Right lobe of liver (tissue), 6 donors: Measurements from ENCODE around the gene S1PR5. TPM values are rescaled to one million over a fixed set of nuclear protein-coding genes. Genes with fewer than 3 reads are reported as not detected.
"Not testable (repeated sequence)": the region's sequence is repeated elsewhere in the genome, so short reads cannot be mapped to it uniquely, and the experiment has no call there.

Experiments
- ATAC-seq, 4 donors: fragments of 200-7000 bp; cut with Tn5 transposase; one replicate each; pipeline ENCODE4 v1.9.1; 2020; ENCODE audit warnings: mild to moderate bottlenecking in 4 of 4, moderate library complexity in 4 of 4
- DNase-seq, 3 donors: peaks; one replicate each; pipeline ENCODE4 v3.0.0-alpha.2; 2020
- H3K27ac ChIP-seq, 3 donors: fragments of 200-600 bp; one replicate each; pipeline ENCODE4 v1.8.0; 2022
- H3K27me3 ChIP-seq, 2 donors: fragments of 200-600 bp; one replicate each; pipeline ENCODE4 v1.8.0; 2022
- H3K36me3 ChIP-seq, 4 donors: fragments of 200-600 bp; sonication (generic) in 1 of 4; one replicate each; pipeline versions ENCODE4 v1.5.1 to v1.8.0; 2017 to 2022; ENCODE audit warnings: control low read depth in 1 of 4
- H3K4me1 ChIP-seq, 4 donors: fragments of 200-600 bp; sonication (generic) in 1 of 4; one replicate each; pipeline versions ENCODE4 v1.5.1 to v1.8.0; 2017 to 2022; ENCODE audit warnings: control low read depth in 1 of 4
- H3K4me3 ChIP-seq, 3 donors: fragments of 200-600 bp; one replicate each; pipeline ENCODE4 v1.8.0; 2022
- H3K9me3 ChIP-seq, 4 donors: fragments of 200-600 bp; sonication (generic) in 1 of 4; one replicate each; pipeline versions ENCODE4 v1.5.1 to v1.8.0; 2017 to 2022; ENCODE audit warnings: control low read depth in 1 of 4
- POLR2A ChIP-seq: fragments of 450-650 bp; IDR thresholded peaks from one replicate; pipeline ENCODE4 v1.6.1; 2017; ENCODE audit warnings: antibody characterized with exemption, mild to moderate bottlenecking
- WGBS: methylation state at CpG from one replicate; pipeline ENCODE4 v1.1.6; 2018; ENCODE audit warnings: low coverage, low lambda C conversion rate; ENCODE audit not compliant: insufficient coverage; ENCODE audit errors: missing lambda C conversion rate; 5-methylcytosine and 5-hydroxymethylcytosine counted together
- intact Hi-C, 2 donors: fragments of 100-400 bp; cut with DNase I; formaldehyde crosslinking; loops; one replicate each; pipeline versions ENCODE4 v1.11.2 to v1.14.1; 2022
- total RNA-seq, 6 experiments: library from RNA; depleted of rRNA in 2 of 6; stranded (reverse); fragments of >200 nt in 2 of 6; fragmentation: NEBNext Ultra II Directional in 3 of 6; extraction: Animal tissue kit (Norgen Biotek cat#: 25700) in 3 of 6; gene quantifications; one replicate each; pipeline versions ENCODE4 v1.1.0 to v1.2.4, GENCODE V29; 2016 to 2023
- TF ChIP-seq, protein P1 (sequence below), 4 donors: fragments of 200-600 bp in 3 of 4; fragments of 450-650 bp in 1 of 4; IDR thresholded peaks; one replicate each; pipeline versions ENCODE4 v1.5.1 to v1.8.0; 2016 to 2022; ENCODE audit warnings: antibody characterized with exemption in 4 of 4, mild to moderate bottlenecking in 2 of 4
- donor health status: DM: no; HTN: yes; CAD: no.
- donor health status: DM: no; HTN: no; CAD: no.
- donor health status: DM: no; HTN: no; CAD: no.
- donor health status: DM: no; HTN: yes; CAD: no.
- donor health status: DM: no; HTN: yes; CAD: no.

Gene S1PR5
- total RNA-seq, 6 experiments from 2014 or later, result 0.20 to 0.43 (median 0.35) TPM; not detected in 1

DNA sequence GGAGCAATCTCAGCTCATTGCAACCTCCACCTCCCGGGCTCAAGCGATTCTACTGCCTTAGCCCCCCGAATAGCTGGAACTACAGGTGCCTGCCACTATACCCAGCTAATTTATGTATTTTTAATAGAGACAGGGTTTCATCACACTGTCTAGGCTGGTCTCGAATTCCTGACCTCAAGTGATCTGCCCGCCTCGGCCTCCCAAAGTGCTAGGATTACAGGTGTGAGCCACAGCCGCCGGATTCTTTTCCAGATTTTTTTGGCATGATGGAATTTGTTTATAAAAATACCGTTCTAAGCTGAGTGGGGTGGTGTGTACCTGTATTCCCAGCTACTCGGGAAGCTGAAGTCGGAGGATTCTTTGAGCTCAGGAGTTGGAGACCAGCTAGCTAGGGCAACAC is 20.4 kb upstream of the S1PR5 start:
- H3K27me3 ChIP-seq, result no peaks in the 10 kb centered on the region
- H3K27ac ChIP-seq, result no peak overlapping the region
- H3K36me3 ChIP-seq, result no peaks in the 10 kb centered on the region
- H3K4me3 ChIP-seq, result no peak overlapping the region
- intact Hi-C loops, result no loop called here
- H3K4me1 ChIP-seq, result no peaks in the 10 kb centered on the region
- DNase-seq (no peak), ATAC-seq (no peak)
- 61% methylated on average over 11 of the region's 11 CpGs for WGBS
- H3K9me3 ChIP-seq, result no peaks in the 10 kb centered on the region
- no peak for TF ChIP-seq POLR2A
- TF ChIP-seq, protein P1, sequence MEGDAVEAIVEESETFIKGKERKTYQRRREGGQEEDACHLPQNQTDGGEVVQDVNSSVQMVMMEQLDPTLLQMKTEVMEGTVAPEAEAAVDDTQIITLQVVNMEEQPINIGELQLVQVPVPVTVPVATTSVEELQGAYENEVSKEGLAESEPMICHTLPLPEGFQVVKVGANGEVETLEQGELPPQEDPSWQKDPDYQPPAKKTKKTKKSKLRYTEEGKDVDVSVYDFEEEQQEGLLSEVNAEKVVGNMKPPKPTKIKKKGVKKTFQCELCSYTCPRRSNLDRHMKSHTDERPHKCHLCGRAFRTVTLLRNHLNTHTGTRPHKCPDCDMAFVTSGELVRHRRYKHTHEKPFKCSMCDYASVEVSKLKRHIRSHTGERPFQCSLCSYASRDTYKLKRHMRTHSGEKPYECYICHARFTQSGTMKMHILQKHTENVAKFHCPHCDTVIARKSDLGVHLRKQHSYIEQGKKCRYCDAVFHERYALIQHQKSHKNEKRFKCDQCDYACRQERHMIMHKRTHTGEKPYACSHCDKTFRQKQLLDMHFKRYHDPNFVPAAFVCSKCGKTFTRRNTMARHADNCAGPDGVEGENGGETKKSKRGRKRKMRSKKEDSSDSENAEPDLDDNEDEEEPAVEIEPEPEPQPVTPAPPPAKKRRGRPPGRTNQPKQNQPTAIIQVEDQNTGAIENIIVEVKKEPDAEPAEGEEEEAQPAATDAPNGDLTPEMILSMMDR (IDR thresholded peaks at IDR 0.05), result no peak

DNA sequence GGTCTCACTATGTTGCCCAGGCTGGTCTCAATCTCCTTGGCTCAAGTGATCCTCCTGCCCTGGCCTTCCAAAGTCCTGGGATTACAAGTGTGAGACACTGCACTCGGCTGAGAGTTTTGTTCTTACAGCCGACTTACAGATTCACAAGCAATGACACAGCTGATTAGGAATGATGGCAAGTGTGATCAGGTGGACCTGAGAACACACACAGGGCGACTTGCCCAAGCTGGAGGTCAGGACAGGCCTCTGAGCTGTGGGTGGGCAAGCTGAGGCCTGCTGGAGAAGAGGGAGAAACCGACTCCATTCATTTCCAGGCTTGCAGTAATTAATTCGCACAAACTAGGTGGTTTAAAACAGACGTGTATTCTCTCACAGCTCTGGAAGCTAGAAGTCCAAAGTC is 18.4 kb upstream of the S1PR5 start:
- no peak for ATAC-seq
- no peaks in the 10 kb centered on the region for H3K4me1 ChIP-seq
- H3K27ac ChIP-seq, result no peak overlapping the region
- no peaks in the 10 kb centered on the region for H3K27me3 ChIP-seq
- no peaks in the 10 kb centered on the region for H3K9me3 ChIP-seq
- DNase-seq, result no peak
- H3K4me3 ChIP-seq, result no peak overlapping the region
- intact Hi-C loops, result no loop called here
- no peak for TF ChIP-seq POLR2A
- TF ChIP-seq, protein P1 (IDR thresholded peaks at IDR 0.05), result no peak
- WGBS, result 52% methylated on average over 5 of the region's 6 CpGs
- H3K36me3 ChIP-seq, result no peaks in the 10 kb centered on the region

DNA sequence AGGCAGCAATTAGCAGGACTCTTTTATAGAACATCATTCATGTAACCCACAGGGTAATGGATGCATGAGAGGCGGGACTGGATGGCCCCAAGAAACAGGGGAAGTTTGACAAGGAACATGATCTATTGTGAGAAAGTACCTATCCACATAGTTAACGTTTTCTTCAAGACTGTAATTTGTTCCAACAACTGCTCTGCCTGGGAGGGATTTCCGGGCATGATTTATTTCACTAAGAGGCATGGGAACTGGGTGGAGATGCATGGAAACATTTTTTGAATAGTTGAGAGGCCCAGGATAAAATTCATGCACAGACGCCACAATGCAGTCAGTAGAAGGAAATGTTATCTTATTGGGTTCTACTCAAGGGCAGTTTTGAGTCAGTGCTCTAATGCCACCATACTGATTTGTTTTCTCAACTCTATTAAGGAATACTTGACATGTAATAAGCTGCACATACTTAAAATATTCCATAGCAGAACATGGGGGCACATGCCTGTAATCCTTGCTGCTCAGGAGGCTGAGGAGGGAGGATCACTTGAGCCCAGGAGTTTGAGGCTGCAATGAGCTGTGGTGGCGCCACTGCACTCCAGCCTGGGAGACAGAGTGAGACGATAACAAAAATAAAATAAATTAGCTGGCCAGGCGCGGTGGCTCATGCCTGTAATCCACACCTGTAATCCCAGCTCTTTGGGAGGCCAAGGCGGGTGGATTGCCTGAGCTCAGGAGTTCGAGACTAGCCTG is 16.6 kb upstream of the S1PR5 start:
- Histone ChIP-seq H3K27ac (no peak overlapping the region), H3K9me3 (no peaks in the 10 kb centered on the region), H3K36me3 (no peaks in the 10 kb centered on the region), H3K4me3 (no peak overlapping the region), H3K4me1 (no peaks in the 10 kb centered on the region), H3K27me3 (no peaks in the 10 kb centered on the region)
- intact Hi-C loops, result no loop called here
- WGBS, result 74% methylated on average over 10 of the region's 10 CpGs
- TF ChIP-seq POLR2A, result no peak
- TF ChIP-seq, protein P1 (IDR thresholded peaks at IDR 0.05), result no peak
- no peak for DNase-seq
- no peak for ATAC-seq

DNA sequence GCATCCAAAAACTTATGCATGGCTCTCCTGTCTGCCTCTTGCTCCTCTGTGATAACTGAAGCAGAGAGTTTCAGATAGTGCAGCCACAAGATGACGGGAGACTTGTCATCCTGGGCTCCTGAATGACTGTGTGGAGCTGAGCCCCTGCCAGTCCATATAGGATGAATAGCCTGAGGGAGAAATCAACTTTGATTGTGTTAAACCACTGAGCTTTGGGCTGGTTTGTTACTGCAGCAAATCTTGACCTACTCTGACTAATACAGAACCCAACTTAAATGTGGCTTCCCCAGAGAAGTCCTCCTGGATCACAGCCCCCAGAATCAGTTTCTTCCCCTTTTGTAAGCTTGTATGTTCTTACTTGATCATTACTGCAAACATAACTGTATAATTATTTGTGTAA is 15.2 kb upstream of the S1PR5 start:
- H3K36me3 ChIP-seq, result no peaks in the 10 kb centered on the region
- 100% methylated on average over 1 of the region's 1 CpG for WGBS
- H3K27me3 ChIP-seq, result no peaks in the 10 kb centered on the region
- H3K4me1 ChIP-seq, result no peaks in the 10 kb centered on the region
- H3K4me3 ChIP-seq, result no peak overlapping the region
- DNase-seq (no peak), ATAC-seq (no peak)
- intact Hi-C loops, result no loop called here
- TF ChIP-seq POLR2A, result no peak
- TF ChIP-seq, protein P1 (IDR thresholded peaks at IDR 0.05), result no peak
- H3K9me3 ChIP-seq, result no peaks in the 10 kb centered on the region
- no peak overlapping the region for H3K27ac ChIP-seq

DNA sequence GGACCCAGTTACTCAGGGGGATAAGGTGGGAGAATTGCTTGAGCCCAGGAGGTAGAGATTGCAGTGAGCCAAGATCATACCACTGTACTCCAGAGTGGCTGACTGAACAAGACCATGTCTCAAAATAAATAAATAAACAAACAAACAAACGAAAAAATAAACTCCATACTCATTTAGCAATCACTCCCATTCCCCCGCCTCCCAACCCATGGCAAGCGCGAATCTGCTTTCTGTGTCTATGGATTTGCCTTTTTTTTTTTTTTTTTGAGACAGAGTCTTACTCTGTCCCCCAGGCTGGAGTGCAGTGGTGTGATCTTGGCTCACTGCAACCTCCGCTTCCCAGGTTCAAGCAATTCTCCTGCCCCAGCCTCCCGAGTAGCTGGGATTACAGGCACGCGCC is 9.6 kb upstream of the S1PR5 start:
- intact Hi-C loops, H3K4me3 ChIP-seq, ATAC-seq, H3K4me1 ChIP-seq, DNase-seq, H3K36me3 ChIP-seq, H3K9me3 ChIP-seq, H3K27me3 ChIP-seq, H3K27ac ChIP-seq: not testable (repeated sequence)
- 78% methylated on average over 5 of the region's 8 CpGs for WGBS
